Kidney glomerular epithelial cell (primary cell): ENCODE data around the gene MB.
A peak's percentile ranks its signal among the peaks of the same experiment; 100 is the strongest.

ENCODE experiments used
- DNase-seq: peaks from one replicate; lab custom pipeline; 2025; lab: John Stamatoyannopoulos, UW

Gene MB

DNA sequence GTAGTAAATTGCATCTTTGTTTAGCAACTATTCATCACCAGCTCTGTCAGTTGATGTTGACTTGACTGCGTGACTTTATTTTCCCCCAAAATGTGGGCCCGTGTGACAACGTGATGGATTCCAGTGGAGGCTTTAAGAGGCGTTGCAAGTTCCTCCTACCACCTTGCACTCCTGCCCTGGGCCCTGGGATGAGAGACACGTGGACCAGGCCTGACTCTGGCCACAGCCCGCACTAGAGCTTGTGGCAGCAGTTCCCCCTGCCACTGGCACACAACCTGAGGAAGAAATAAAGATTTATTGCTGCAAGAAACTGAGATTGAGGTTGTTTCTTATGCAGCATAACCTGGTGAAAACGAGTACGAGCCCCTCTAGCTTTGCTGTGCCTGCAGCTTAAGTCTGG lies 44.6 kb downstream of the MB start:
- DNase-seq = no peak

DNA sequence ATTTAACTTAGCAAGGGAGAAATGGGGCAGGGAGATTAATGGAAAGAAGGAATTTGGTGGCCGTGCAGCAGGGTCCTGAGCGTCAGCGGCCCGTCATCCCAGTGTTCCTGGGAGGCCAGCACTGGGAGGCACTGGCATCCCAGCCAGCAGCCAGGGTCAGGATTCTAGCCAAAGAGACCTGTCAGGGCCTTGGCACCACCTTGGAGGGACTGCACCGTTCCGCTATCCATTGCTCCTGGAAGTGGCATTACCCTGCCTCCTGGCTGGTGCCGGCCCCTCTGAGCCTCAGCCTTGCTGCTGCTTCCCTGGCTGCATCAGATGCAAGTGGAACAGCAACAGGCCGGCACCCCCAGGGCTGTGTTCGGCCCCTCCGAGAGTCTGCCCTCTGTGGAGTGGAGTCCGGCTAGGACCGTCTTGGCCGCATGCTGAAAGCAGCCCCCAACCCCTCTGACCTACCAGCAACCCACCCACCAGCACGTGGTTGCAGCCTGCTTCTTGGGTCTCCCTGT lies 46.4 kb downstream of the MB start:
- DNase-seq = no peak

DNA sequence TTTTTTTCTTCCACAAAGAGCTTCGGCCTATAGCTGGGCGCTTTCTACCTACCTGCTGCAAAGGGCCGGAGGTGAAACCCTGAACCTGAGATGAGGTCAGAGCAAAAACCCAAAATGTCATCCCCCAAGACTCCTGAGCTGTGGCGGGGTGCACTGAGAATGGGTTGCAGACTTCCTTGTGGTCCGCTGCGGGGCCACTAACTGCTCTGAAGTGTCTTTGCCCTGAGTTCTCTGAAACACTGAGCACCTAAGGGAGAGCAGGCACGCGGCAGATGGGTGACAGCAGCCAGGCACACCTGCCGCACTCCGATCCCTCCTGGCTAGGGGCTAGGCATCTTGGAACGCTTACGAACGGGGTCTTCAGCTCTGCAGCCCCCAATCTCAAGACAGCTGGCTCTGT lies 47.2 kb downstream of the MB start:
- no peak for DNase-seq

DNA sequence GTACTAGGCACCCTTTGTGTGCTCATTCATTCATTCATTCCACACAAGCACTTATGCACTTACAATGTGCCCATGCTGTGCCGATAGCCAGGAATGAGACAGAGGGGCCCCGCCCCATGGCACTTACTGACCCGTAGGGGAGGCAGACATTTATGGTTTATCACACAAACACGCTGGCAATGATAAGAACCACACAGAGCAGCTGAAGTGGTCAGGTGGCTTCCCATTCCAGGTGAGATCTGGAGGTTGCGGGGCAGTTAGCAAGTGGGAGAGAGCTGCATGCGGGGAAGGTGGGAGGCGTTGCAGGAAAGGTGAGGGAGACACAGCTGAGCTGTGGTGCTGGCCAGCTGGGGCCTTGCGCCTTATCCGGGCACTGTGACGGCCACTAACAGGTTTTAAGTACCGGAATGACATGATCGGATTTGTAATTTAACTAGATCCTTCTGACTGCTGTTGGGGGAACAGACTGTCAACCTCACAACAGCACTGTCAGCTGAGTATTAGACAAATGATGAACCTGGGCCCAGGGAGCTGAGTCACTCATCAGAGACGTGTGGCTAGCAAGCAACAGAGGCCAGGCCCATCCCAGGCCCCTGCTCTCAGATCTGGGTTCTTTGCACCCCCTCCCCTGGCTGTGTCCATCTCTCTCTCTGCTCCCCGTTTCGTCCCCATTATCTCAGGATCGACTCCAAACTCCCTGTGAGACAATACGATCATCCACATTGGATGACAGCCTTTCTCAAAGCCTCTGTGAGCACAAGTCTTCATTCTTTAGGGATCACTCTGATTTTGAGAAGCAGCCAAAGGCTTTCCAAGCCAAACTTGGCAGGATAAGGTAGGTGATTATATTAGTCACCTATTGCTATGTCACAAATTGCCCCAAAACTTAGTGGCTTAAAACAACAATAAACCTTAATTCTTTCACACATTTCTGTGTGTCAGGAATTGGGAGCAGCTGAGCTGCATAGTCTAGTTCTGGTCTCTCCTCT lies 48.1 kb downstream of the MB start:
- no peak for DNase-seq

DNA sequence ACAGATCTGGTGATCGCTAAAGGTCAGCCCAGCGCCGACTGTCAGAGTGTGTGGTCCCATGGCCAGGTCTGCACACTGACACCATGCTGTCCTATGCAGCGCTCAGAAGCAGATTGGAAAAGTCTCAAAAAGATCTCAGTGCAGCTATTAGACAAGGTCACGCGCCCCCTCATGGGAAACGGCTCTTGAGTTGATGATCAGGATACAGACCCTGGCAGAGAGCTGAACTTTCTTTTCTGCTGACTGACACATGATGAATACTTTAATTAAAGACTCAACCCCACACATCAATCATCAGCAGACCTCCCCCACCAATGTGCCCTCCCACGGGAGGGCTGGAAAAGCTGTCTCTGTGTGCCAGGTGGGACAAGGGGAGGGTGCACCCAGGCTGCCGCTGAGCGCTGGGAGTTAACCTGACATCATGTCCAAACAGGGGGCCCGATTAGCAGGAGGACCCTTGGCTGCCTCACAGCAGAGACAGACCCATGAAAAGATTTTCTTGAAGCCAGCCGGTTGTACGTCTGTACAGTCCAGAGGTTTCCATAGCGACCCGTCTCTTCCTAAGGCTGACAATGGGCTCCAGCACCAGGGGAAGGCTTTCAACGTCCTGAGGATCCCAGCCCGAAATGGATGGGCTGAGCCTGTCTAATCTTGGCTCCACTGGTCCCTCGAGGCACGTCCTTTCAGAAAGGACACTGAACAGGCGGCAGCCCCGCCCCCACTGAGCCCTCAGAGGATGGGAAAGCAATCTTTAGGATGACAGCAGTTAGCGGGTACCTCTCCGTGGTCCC lies 49.6 kb downstream of the MB start:
- no peak for DNase-seq

DNA sequence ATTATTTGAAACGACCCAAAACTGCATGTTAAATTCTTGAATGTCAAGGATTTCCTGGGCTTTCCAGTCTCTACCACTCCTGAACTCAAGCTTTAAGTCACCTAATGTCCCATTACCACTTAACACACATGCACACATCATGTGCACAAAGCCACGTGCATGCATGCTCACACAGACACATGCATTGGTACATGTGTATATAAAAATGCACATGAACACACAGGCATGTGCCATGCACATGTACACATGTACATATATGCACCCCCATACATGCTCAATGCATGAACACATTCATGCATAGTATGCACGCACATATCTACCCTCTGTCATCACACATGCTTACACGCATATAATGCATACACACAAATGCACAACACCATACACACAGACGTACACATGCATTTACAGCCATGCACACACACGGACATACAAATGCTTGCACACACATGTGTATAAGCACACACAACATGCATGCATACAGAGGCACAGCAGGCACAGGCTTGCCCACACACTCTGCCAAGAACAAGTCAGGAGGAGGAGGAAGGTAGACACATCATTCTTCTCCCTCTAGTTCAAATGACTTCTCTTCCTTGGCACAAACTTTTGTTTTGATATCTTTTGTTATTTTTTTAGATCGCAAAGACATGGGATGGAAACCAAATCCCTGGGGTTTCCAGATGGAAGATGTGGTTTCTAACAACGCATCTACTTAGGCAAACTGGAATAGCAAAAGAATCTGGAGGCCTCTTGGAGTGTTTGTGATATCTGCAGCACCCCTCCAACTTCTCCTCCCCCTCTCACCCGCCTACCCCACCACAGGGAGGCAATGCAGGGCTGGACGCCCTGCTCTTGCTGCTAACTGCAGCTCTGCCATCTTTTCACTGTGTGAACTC lies 51.9 kb downstream of the MB start:
- no peak for DNase-seq

DNA sequence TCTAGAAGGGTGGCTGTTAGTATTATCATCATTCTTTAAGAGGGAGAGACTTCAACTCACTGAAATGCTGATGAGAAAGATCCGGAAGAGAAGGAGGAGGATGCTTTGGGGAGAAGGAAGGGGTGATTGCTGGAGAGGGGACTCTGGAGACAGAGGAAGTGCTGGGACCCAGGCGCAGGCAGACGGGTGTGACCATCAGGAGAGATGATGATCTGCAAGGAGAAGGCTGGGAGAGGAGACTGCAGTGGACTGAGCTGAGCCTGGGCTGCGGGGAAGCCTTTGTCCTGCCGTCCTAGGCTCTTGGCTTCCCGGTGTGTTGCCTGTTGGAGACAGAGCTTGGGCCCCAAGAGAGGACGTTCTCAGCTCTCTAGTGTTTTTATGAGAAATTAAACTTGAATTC lies 53.9 kb downstream of the MB start:
- DNase-seq = no peak

DNA sequence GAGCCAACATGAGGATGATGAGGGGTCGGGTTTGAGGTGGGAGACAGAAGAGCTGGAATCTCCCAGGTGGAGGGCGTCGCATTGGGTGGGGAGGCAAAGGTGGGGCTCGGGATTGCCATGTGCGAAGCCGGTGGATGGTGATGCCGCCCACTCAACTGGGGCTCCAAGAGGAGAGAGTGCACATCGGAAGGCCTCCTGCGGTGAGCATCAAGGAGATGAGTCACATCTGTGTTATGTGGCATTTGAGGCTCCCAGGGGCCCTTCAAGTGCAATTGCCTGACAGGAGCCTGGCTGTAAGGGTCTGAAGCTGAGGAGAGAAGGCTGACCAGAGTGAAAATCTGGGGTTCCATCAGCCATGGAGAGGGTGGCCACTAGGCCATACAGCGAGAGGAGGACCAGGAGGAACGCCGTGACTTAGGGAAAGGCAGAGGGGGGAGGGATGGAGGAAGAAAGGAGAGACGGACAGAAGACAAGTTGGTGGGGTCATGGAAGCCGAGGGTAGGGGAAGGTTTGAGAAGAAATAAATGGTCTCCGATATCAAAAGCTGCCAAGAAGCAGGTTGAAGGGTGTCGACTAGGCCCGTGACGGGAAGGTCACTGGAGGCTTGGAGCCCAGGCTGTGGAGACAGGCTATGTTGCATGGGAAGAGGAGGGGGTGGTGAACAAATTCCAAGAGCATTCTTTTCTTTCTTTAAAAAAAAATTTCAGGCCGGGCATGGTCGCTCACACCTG lies 55.2 kb downstream of the MB start:
- peak; percentile 17 for DNase-seq

DNA sequence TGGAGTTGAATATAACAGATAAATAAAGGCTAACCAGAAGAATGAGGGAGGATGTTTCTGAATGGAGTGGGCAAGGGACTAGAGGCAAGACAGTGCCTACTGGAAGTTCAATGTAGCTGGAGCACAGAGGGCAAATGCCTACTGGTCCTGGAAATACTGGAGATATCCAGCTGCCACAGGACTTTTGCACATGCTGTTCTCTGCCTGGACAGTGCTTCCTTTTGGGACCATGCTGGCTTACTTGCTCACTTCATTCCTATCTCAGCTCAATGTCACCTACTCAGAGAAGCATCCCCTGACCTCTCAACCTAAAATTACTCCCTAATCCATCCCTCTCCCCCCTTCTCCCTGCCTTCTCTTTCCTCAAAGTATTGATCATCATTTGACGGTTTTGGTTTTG lies 56.3 kb downstream of the MB start:
- DNase-seq = no peak

DNA sequence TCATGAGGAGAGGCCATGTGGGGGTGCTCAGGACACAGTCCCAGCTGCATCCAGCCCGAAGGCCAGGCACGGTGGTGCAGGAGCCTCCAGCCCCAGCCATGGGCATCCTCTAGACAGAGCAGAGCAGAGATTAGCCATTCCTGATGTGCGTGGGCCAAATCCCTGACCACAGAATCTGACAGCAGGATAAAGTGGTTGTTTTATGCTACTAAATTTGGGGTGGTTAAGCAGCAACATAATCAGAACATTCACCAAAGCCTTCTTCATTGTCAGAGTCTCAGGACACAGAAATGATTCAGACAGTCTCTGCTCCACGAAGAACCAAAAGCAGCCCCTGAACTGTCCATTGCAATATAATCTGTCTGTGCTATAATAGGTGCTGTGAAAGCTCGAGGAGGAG lies 56.8 kb downstream of the MB start:
- no peak for DNase-seq

DNA sequence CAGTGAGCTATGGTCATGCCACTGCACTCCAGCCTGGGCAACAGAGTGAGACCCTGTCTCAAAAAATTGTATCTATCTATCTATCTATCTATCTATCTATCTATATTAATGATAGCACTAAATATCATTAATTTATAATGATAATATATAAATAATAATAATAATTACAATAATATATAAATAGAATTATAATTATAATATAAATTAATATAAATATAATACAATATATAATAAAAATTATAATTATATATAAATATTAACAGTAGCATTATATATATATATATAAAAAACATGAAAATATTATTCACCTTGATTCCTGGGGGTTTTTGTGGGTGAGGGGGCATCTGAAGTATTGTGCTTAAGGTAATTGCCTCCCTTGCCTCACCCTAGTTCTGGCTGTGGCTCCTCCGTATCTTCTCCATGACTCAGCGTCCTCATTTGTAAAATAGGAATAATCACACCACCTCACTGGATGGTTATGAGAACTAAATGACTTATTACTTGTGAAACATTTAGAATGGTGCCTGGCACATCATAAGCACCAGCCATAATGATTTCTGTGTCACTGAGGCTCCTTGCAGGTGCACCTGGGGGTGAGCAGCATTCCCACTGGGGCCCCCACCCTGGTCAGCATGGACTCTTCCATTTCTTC lies 57.6 kb downstream of the MB start:
- DNase-seq = no peak

DNA sequence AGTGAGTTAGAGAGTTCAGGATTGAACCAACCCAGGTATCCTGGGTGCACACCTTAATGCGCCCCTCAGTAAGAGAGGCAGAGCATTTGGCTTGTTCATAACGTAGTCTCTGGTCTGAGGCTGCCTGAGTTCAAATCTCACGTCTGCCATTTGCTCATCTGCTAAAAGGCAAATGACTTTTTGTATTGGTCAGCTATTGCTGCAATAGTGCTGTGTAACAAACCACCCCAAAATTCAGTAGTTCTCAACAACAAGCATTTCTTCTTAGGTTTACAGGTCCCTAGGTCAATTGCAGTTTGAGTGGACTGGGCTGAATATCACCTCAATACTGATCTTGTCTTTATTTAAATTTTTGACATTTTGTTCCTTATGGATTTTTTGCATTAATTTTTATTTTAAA lies 58.4 kb downstream of the MB start:
- no peak for DNase-seq

DNA sequence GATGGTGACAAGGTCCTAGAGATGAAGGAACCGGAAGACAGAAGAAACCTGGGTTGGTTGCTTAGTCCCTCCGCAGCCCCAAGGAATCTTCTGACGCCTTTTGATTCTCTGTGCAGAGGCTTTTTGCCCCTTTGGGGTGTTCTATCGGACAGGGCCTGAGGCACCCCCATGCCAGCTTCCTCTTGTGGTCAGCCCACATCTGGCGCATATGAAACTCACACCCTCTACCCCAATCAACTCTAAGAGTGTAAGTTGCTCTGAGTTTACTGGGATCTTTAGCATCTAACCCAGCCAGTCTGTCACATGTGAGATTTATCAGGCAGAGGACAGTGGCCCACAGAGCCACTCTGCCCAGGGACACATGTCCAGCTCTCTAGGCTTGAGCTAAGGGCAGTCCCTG lies 59.1 kb downstream of the MB start:
- DNase-seq = no peak
